ENCODE results near the gene ZNF549.
A peak's percentile ranks its signal among the peaks of the same experiment; 100 is the strongest.

ZNF549 gene

DNA sequence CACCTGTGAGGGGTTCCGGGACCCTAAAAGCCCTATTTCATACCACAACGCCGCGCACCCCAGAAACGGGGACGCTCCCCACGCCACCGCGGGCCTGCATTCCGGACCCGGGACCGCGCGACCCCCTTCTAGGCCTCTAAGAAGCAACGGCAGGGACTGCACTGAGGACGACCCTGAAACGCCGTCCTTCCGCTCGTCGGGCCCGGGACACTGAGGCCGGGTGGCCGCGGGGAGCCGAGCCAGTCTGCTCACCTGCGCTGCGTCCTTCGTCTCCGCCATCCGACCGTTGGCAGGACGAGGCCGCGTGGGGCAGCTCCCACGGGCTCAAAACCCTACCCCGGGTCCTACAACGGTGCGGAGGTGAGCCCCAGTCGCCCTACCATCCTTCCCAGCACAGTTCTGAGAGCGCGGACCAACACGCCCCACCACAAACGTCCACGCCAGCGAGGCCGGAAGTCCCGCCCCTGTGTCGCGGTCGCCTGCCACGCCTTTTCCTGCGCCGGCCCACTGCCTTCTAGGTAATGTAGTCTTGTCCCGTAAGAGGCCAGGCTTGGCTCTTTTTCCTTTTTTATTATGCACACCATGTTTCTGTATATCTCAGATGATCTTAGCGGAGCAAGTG, 32.4 kb downstream of the ZNF549 start, which contains the start of gene ZNF550:
TSS of gene ZNF550 (minus strand) at position 460 of the 622 bp plus-strand sequence. CDS start at position 279, 181 bp downstream.
- peak within 1 kb of the TSS; percentile 76 for H3K4me3 ChIP-seq (ENCODE audit: low read length)
- H4K20me1 ChIP-seq (ENCODE audit: control insufficient read depth, insufficient read depth, low read depth, low read length) = no peaks in the 10 kb centered on the region
- no peak within 1 kb of the TSS for H3K27ac ChIP-seq (ENCODE audit: low read depth, low read length)
- no peaks in the 10 kb centered on the region for H3F3A ChIP-seq (ENCODE audit: control insufficient read depth, insufficient read depth)
- no peaks in the 10 kb centered on the region for H3K9me2 ChIP-seq (replicated peaks; ENCODE audit: control insufficient read depth, low read length)
- H3K4me2 ChIP-seq (ENCODE audit: low read length) = peak within 1 kb of the TSS; percentile 71
- peaks cover 10% of the 10 kb centered on the region for H3K4me1 ChIP-seq (ENCODE audit: control insufficient read depth, low read length)
- no peaks in the 10 kb centered on the region for H3K27me3 ChIP-seq (ENCODE audit: control insufficient read depth, low read length)
- H3K36me3 ChIP-seq (ENCODE audit: control insufficient read depth, low read length) = peaks cover 13% of the 10 kb centered on the region; the same call in 1 of the 2 replicates
- TF ChIP-seq EZH2phosphoT487 (IDR thresholded peaks at IDR 0.05; ENCODE audit: borderline replicate concordance, low read length) (no peak), CTCF (IDR thresholded peaks at IDR 0.05; ENCODE audit: low read depth, low read length, poor library complexity, severe bottlenecking) (no peak)
- H3K79me2 ChIP-seq (ENCODE audit: control insufficient read depth, low read length) = no peaks in the 10 kb centered on the region
- H3K9me3 ChIP-seq (ENCODE audit: control insufficient read depth, insufficient read depth, low read length) = peaks cover 54% of the 10 kb centered on the region

- peaks cover 10% of the 10 kb centered on the region for H3K4me1 ChIP-seq (ENCODE audit: control insufficient read depth, low read length)
- no peaks in the 10 kb centered on the region for H3F3A ChIP-seq (ENCODE audit: control insufficient read depth, insufficient read depth)
- no peaks in the 10 kb centered on the region for H3K79me2 ChIP-seq (ENCODE audit: control insufficient read depth, low read length)
- H3K9me2 ChIP-seq (replicated peaks; ENCODE audit: control insufficient read depth, low read length) = no peaks in the 10 kb centered on the region
- peaks cover 7% of the 10 kb centered on the region; the same call in 1 of the 2 replicates for H3K36me3 ChIP-seq (ENCODE audit: control insufficient read depth, low read length)
- H3K27ac ChIP-seq (ENCODE audit: low read depth, low read length) = no peak overlapping the region
- peak overlapping the region; percentile 71 for H3K4me2 ChIP-seq (ENCODE audit: low read length)
- H3K9me3 ChIP-seq (ENCODE audit: control insufficient read depth, insufficient read depth, low read length) = peaks cover 54% of the 10 kb centered on the region
- no peaks in the 10 kb centered on the region for H4K20me1 ChIP-seq (ENCODE audit: control insufficient read depth, insufficient read depth, low read depth, low read length)
- H3K4me3 ChIP-seq (ENCODE audit: low read length) = peak overlapping the region; percentile 76
- H3K27me3 ChIP-seq (ENCODE audit: control insufficient read depth, low read length) = no peaks in the 10 kb centered on the region
- TF ChIP-seq EZH2phosphoT487 (IDR thresholded peaks at IDR 0.05; ENCODE audit: borderline replicate concordance, low read length) (no peak), CTCF (IDR thresholded peaks at IDR 0.05; ENCODE audit: low read depth, low read length, poor library complexity, severe bottlenecking) (no peak)
These were observed 32.9 kb downstream of the ZNF549 start for GRCh38 chr19:57560049-57560491.

GRCh38 chr19:57563547-57563946, 36.4 kb downstream of the ZNF549 start:
- H3F3A ChIP-seq (ENCODE audit: control insufficient read depth, insufficient read depth) = no peaks in the 10 kb centered on the region
- no peaks in the 10 kb centered on the region for H3K9me2 ChIP-seq (replicated peaks; ENCODE audit: control insufficient read depth, low read length)
- H3K27me3 ChIP-seq (ENCODE audit: control insufficient read depth, low read length) = no peaks in the 10 kb centered on the region
- H3K4me2 ChIP-seq (ENCODE audit: low read length) = no peak overlapping the region
- TF ChIP-seq EZH2phosphoT487 (IDR thresholded peaks at IDR 0.05; ENCODE audit: borderline replicate concordance, low read length) = no peak
- no peak for TF ChIP-seq CTCF (IDR thresholded peaks at IDR 0.05; ENCODE audit: low read depth, low read length, poor library complexity, severe bottlenecking)
- H3K27ac ChIP-seq (ENCODE audit: low read depth, low read length) = no peak overlapping the region
- H3K4me1 ChIP-seq (ENCODE audit: control insufficient read depth, low read length) = peaks cover 10% of the 10 kb centered on the region
- H4K20me1 ChIP-seq (ENCODE audit: control insufficient read depth, insufficient read depth, low read depth, low read length) = no peaks in the 10 kb centered on the region
- H3K4me3 ChIP-seq (ENCODE audit: low read length) = no peak overlapping the region
- H3K9me3 ChIP-seq (ENCODE audit: control insufficient read depth, insufficient read depth, low read length) = peaks cover 68% of the 10 kb centered on the region
- no peaks in the 10 kb centered on the region for H3K36me3 ChIP-seq (ENCODE audit: control insufficient read depth, low read length)
- no peaks in the 10 kb centered on the region for H3K79me2 ChIP-seq (ENCODE audit: control insufficient read depth, low read length)

Data from DOHH2 (cell line).